Measurements from ENCODE around the gene ZNF691.

ZNF691 gene

GRCh38 chr1:42833981-42834380 lies 12.4 kb upstream of the ZNF691 start:
- H3K27me3 ChIP-seq (ENCODE audit: insufficient read depth, low read length), result no peaks in the 10 kb centered on the region
- no peak overlapping the region for H3K4me3 ChIP-seq (ENCODE audit: low read depth, low read length)

GRCh38 chr1:42834803-42835202 lies 11.6 kb upstream of the ZNF691 start:
- no peak overlapping the region for H2AFZ ChIP-seq (ENCODE audit: low read length, unreplicated experiment)
- no peaks in the 10 kb centered on the region for H3K36me3 ChIP-seq (ENCODE audit: insufficient read depth, low read length)
- H3K79me2 ChIP-seq (ENCODE audit: control insufficient read depth, insufficient read depth, low read length, unreplicated experiment), result no peaks in the 10 kb centered on the region
- H3K27me3 ChIP-seq (ENCODE audit: insufficient read depth, low read length), result no peaks in the 10 kb centered on the region
- H3K27ac ChIP-seq (ENCODE audit: low read depth, low read length), result no peak overlapping the region
- no peak overlapping the region for H3K4me3 ChIP-seq (ENCODE audit: low read depth, low read length)
- no peaks in the 10 kb centered on the region for H3K4me1 ChIP-seq (ENCODE audit: control insufficient read depth, insufficient read depth, low read length, unreplicated experiment)

More at GRCh38 chr1:42833981-42834380, 12.4 kb upstream of the ZNF691 start:
- H3K27ac ChIP-seq (ENCODE audit: low read depth, low read length), result no peak overlapping the region
- no peaks in the 10 kb centered on the region for H3K4me1 ChIP-seq (ENCODE audit: control insufficient read depth, insufficient read depth, low read length, unreplicated experiment)
- H3K36me3 ChIP-seq (ENCODE audit: insufficient read depth, low read length), result no peaks in the 10 kb centered on the region
- H2AFZ ChIP-seq (ENCODE audit: low read length, unreplicated experiment), result no peak overlapping the region
- H3K79me2 ChIP-seq (ENCODE audit: control insufficient read depth, insufficient read depth, low read length, unreplicated experiment), result no peaks in the 10 kb centered on the region

- H3K4me1 ChIP-seq (ENCODE audit: control insufficient read depth, insufficient read depth, low read length, unreplicated experiment), result no peaks in the 10 kb centered on the region
- no peak overlapping the region for H3K4me3 ChIP-seq (ENCODE audit: low read depth, low read length)
- no peak overlapping the region for H2AFZ ChIP-seq (ENCODE audit: low read length, unreplicated experiment)
- no peak overlapping the region for H3K27ac ChIP-seq (ENCODE audit: low read depth, low read length)
- no peaks in the 10 kb centered on the region for H3K36me3 ChIP-seq (ENCODE audit: insufficient read depth, low read length)
- H3K79me2 ChIP-seq (ENCODE audit: control insufficient read depth, insufficient read depth, low read length, unreplicated experiment), result no peaks in the 10 kb centered on the region
- H3K27me3 ChIP-seq (ENCODE audit: insufficient read depth, low read length), result no peaks in the 10 kb centered on the region
Observed at GRCh38 chr1:42835422-42835821, 11.0 kb upstream of the ZNF691 start.

DNA sequence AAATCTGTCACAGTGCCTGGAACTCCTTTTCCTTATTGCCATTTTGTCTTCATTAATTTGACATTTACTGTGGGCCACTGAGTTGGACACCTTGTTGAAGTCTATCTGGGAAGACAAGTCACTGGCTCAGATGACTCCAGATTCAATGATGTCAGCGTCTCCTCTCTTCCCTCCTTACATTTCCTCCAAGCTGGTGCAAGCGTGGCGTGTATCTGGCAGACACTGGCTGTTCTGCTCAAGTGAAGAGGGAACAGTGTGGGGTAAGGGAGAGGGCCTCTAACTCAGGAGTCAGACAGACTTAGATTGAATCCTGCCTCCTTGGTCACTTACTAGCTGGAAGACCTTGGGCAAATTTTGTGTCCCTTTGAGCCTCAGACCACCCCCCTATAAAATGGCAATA lies 8.7 kb upstream of the ZNF691 start:
- H3K4me3 ChIP-seq (ENCODE audit: low read depth, low read length), result no peak overlapping the region
- H3K27me3 ChIP-seq (ENCODE audit: insufficient read depth, low read length), result no peaks in the 10 kb centered on the region
- no peak overlapping the region for H3K27ac ChIP-seq (ENCODE audit: low read depth, low read length)
- H3K36me3 ChIP-seq (ENCODE audit: insufficient read depth, low read length), result no peaks in the 10 kb centered on the region
- no peaks in the 10 kb centered on the region for H3K4me1 ChIP-seq (ENCODE audit: control insufficient read depth, insufficient read depth, low read length, unreplicated experiment)
- H2AFZ ChIP-seq (ENCODE audit: low read length, unreplicated experiment), result no peak overlapping the region
- no peaks in the 10 kb centered on the region for H3K79me2 ChIP-seq (ENCODE audit: control insufficient read depth, insufficient read depth, low read length, unreplicated experiment)

DNA sequence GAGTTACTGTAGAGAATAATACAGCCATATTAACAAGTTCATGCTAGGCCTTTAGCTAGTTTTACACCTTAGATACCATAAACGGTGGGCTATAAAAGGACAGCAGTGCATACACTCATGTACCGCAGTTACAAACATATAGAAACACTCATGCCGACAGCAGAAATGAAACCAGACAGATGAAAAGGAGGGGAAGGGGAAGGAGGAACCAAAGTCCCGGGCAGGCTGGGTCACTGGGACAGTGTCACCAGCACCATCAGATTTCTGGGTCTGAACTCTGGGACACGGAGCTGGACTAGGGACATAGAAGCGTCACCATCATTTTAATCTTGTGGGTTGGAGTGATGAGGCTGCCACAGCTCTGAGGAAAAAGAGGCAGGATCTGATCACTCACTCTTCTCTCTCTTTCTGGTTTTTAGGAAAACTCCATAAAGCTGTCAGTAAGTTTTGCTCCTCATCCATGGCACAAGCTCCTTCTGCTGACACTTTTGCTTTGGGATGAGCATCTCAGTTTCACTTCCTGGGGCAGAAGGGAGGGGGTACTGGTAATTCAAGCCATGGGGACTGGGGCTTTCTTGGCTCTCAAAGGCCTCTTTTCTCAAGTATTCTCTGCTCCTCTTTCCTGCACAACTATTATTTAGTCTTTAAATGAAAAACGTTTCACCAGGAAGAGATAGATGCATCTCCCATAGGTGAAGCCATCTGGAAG lies 7.8 kb upstream of the ZNF691 start:
- no peak overlapping the region for H3K4me3 ChIP-seq (ENCODE audit: low read depth, low read length)
- H3K4me1 ChIP-seq (ENCODE audit: control insufficient read depth, insufficient read depth, low read length, unreplicated experiment), result no peaks in the 10 kb centered on the region
- no peaks in the 10 kb centered on the region for H3K79me2 ChIP-seq (ENCODE audit: control insufficient read depth, insufficient read depth, low read length, unreplicated experiment)
- H3K27ac ChIP-seq (ENCODE audit: low read depth, low read length), result no peak overlapping the region
- H3K36me3 ChIP-seq (ENCODE audit: insufficient read depth, low read length), result no peaks in the 10 kb centered on the region
- H2AFZ ChIP-seq (ENCODE audit: low read length, unreplicated experiment), result no peak overlapping the region
- H3K27me3 ChIP-seq (ENCODE audit: insufficient read depth, low read length), result no peaks in the 10 kb centered on the region

GRCh38 chr1:42841010-42841409 lies 5.4 kb upstream of the ZNF691 start:
- Histone ChIP-seq H3K79me2 (ENCODE audit: control insufficient read depth, insufficient read depth, low read length, unreplicated experiment) (no peaks in the 10 kb centered on the region), H3K4me1 (ENCODE audit: control insufficient read depth, insufficient read depth, low read length, unreplicated experiment) (peaks cover 10% of the 10 kb centered on the region), H3K27me3 (ENCODE audit: insufficient read depth, low read length) (no peaks in the 10 kb centered on the region), H2AFZ (ENCODE audit: low read length, unreplicated experiment) (no peak overlapping the region), H3K4me3 (ENCODE audit: low read depth, low read length) (no peak overlapping the region), H3K36me3 (ENCODE audit: insufficient read depth, low read length) (no peaks in the 10 kb centered on the region), H3K27ac (ENCODE audit: low read depth, low read length) (no peak overlapping the region)

- no peaks in the 10 kb centered on the region for H3K36me3 ChIP-seq (ENCODE audit: insufficient read depth, low read length)
- no peak overlapping the region for H3K27ac ChIP-seq (ENCODE audit: low read depth, low read length)
- H3K4me3 ChIP-seq (ENCODE audit: low read depth, low read length), result no peak overlapping the region
- no peaks in the 10 kb centered on the region for H3K27me3 ChIP-seq (ENCODE audit: insufficient read depth, low read length)
- H2AFZ ChIP-seq (ENCODE audit: low read length, unreplicated experiment), result no peak overlapping the region
- H3K4me1 ChIP-seq (ENCODE audit: control insufficient read depth, insufficient read depth, low read length, unreplicated experiment), result peaks cover 10% of the 10 kb centered on the region
- peaks cover 1% of the 10 kb centered on the region for H3K79me2 ChIP-seq (ENCODE audit: control insufficient read depth, insufficient read depth, low read length, unreplicated experiment)
Observed at GRCh38 chr1:42841440-42842147, 4.8 kb upstream of the ZNF691 start.

DNA sequence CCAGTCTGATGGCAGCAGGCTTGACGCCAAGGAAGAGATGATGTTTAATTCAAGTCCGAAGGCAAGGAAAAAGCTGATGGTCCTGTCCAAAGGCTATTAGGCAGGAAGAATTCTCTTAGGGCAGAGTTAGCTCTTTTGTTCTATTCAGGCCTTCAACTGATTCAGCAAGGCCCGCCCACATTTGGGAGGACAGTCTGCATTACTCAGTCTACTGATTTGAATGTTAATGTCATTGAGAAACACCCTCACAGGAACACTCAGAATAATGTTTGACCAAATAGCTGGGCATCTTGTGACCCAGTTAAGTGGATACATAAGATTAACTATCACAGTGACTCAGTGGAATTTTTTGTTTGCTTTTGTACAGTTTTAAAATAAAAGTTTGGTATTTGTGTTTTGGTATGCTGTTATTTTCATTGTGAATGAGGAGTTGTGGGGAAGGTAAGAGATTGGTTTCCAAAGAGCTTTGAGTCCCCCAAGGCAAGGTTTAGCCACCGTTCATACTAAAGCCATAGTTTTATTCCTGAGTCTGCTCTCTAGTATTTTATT lies 1.7 kb upstream of the ZNF691 start:
- Histone ChIP-seq H3K27ac (ENCODE audit: low read depth, low read length) (no peak overlapping the region; the same call in 1 of the 2 replicates), H3K4me3 (ENCODE audit: low read depth, low read length) (peak overlapping the region; percentile 98; the same call in 1 of the 2 replicates), H3K79me2 (ENCODE audit: control insufficient read depth, insufficient read depth, low read length, unreplicated experiment) (peaks cover 21% of the 10 kb centered on the region), H3K36me3 (ENCODE audit: insufficient read depth, low read length) (peaks cover 13% of the 10 kb centered on the region), H2AFZ (ENCODE audit: low read length, unreplicated experiment) (no peak overlapping the region), H3K27me3 (ENCODE audit: insufficient read depth, low read length) (no peaks in the 10 kb centered on the region), H3K4me1 (ENCODE audit: control insufficient read depth, insufficient read depth, low read length, unreplicated experiment) (peaks cover 25% of the 10 kb centered on the region)

- Histone ChIP-seq H3K4me1 (ENCODE audit: control insufficient read depth, insufficient read depth, low read length, unreplicated experiment) (peaks cover 25% of the 10 kb centered on the region), H3K4me3 (ENCODE audit: low read depth, low read length) (peak overlapping the region; percentile 98), H3K27ac (ENCODE audit: low read depth, low read length) (no peak overlapping the region; the same call in 1 of the 2 replicates), H2AFZ (ENCODE audit: low read length, unreplicated experiment) (no peak overlapping the region), H3K36me3 (ENCODE audit: insufficient read depth, low read length) (peaks cover 18% of the 10 kb centered on the region), H3K79me2 (ENCODE audit: control insufficient read depth, insufficient read depth, low read length, unreplicated experiment) (peaks cover 21% of the 10 kb centered on the region), H3K27me3 (ENCODE audit: insufficient read depth, low read length) (no peaks in the 10 kb centered on the region)
Observed at GRCh38 chr1:42845193-42845592, 1.2 kb upstream of the ZNF691 start.

- peak overlapping the region; percentile 98 for H3K4me3 ChIP-seq (ENCODE audit: low read depth, low read length)
- peaks cover 21% of the 10 kb centered on the region for H3K79me2 ChIP-seq (ENCODE audit: control insufficient read depth, insufficient read depth, low read length, unreplicated experiment)
- H3K36me3 ChIP-seq (ENCODE audit: insufficient read depth, low read length), result peaks cover 25% of the 10 kb centered on the region
- H3K4me1 ChIP-seq (ENCODE audit: control insufficient read depth, insufficient read depth, low read length, unreplicated experiment), result peaks cover 25% of the 10 kb centered on the region
- 0 out of 2 replicates have a peak overlapping the region, but pooled peaks have one; percentile 26 for H3K27ac ChIP-seq (ENCODE audit: low read depth, low read length)
- peak overlapping the region; percentile 98 for H2AFZ ChIP-seq (ENCODE audit: low read length, unreplicated experiment)
- H3K27me3 ChIP-seq (ENCODE audit: insufficient read depth, low read length), result no peaks in the 10 kb centered on the region
Observed at GRCh38 chr1:42845866-42846256, 552 bp upstream of the ZNF691 start.

Measured in ACC112 (cell line).